CD1c-positive myeloid dendritic cell (primary cell): Measurements from ENCODE around the gene ANO2.

Source experiments
- DNase-seq: peaks from one replicate; pipeline ENCODE4 v3.0.0-alpha.2; 2016; ENCODE audit errors: extremely low spot score

ANO2 gene

GRCh38 chr12:5623411-5623810 is 321.6 kb downstream of the ANO2 start:
- no peak for DNase-seq

GRCh38 chr12:5622280-5622679 is 322.8 kb downstream of the ANO2 start:
- no peak for DNase-seq

GRCh38 chr12:5621329-5621728 is 323.7 kb downstream of the ANO2 start:
- no peak for DNase-seq

- no peak for DNase-seq
Observed at GRCh38 chr12:5620896-5621295, 324.2 kb downstream of the ANO2 start.

- no peak for DNase-seq
Observed at GRCh38 chr12:5619628-5620027, 325.4 kb downstream of the ANO2 start.

- no peak for DNase-seq
Observed at GRCh38 chr12:5616854-5617253, 328.2 kb downstream of the ANO2 start.

GRCh38 chr12:5615760-5616159 is 329.3 kb downstream of the ANO2 start:
- DNase-seq, result no peak

GRCh38 chr12:5614256-5614655 is 330.8 kb downstream of the ANO2 start:
- no peak for DNase-seq

- no peak for DNase-seq
Observed at GRCh38 chr12:5612556-5613410, 332.3 kb downstream of the ANO2 start.

GRCh38 chr12:5611162-5611561 is 333.9 kb downstream of the ANO2 start:
- no peak for DNase-seq

- no peak for DNase-seq
Observed at GRCh38 chr12:5599378-5599777, 345.7 kb downstream of the ANO2 start.

- no peak for DNase-seq
Observed at GRCh38 chr12:5593998-5594397, 351.1 kb downstream of the ANO2 start.

- no peak for DNase-seq
Observed at GRCh38 chr12:5593086-5593485, 352.0 kb downstream of the ANO2 start.

GRCh38 chr12:5592310-5592709 is 352.7 kb downstream of the ANO2 start:
- DNase-seq, result no peak

GRCh38 chr12:5590316-5590715 is 354.7 kb downstream of the ANO2 start:
- DNase-seq, result no peak

- no peak for DNase-seq
Observed at GRCh38 chr12:5589054-5589453, 356.0 kb downstream of the ANO2 start.

GRCh38 chr12:5588591-5588990 is 356.5 kb downstream of the ANO2 start:
- no peak for DNase-seq

- DNase-seq, result no peak
Observed at GRCh38 chr12:5588176-5588575, 356.9 kb downstream of the ANO2 start.

- no peak for DNase-seq
Observed at GRCh38 chr12:5587711-5588121, 357.3 kb downstream of the ANO2 start.

GRCh38 chr12:5586201-5586600 is 358.9 kb downstream of the ANO2 start:
- DNase-seq, result no peak

- DNase-seq, result no peak
Observed at GRCh38 chr12:5585178-5585577, 359.9 kb downstream of the ANO2 start.

- DNase-seq, result no peak
Observed at GRCh38 chr12:5584412-5585175, 360.5 kb downstream of the ANO2 start.

- no peak for DNase-seq
Observed at GRCh38 chr12:5582541-5582940, 362.5 kb downstream of the ANO2 start.
